Thyroid gland (tissue), 4 donors: Measurements from ENCODE around the gene TNS4.

Experiments used
- POLR2A ChIP-seq, 2 donors: fragments of 450-650 bp; IDR thresholded peaks; one replicate each; pipeline ENCODE4 v1.6.1; 2017; ENCODE audit warnings: antibody characterized with exemption in 2 of 2, mild to moderate bottlenecking in 2 of 2, moderate library complexity in 1 of 2
- TF ChIP-seq, protein P1 (sequence below), 6 experiments: fragments of 200-600 bp in 3 of 6; fragments of 450-650 bp in 3 of 6; sonication (generic) in 3 of 6; IDR thresholded peaks; one replicate each; pipeline ENCODE4 v1.5.1; 2016 to 2019; ENCODE audit warnings: antibody characterized with exemption in 6 of 6, mild to moderate bottlenecking in 2 of 6, inconsistent platforms in 1 of 6, moderate library complexity in 1 of 6

DNA sequence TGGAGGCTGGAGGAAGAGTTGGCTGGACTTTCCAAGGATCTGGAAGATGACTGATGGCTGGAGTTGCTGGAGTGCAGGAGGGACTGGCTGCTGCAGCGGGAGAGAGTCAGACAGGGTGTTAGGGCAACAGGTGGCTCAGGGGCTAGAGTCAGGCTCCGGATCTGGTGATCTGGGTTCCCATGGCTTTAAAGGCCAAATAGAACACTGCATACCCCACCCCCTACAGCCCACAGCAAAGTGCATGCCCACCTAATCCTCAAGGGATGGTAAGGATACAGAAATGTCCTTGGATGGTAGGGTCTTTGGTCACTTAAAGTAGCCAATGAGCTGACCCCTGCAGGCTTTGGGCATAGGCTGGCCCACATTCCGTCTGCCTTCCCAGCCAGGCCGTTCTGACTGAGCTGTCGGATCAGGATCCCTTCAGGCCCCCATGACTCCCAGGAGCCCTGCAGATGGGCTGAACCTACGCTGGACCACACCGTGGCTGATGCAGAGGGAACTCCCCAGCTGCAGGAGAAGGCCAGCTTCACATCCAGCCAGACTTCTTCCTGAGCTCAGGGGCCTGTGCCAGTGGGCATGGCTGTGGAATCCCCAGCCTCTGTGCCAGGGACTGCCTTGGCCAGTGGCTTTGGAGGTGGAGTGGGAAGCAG, 13.9 kb downstream of the TNS4 start:
- TF ChIP-seq, protein P1, sequence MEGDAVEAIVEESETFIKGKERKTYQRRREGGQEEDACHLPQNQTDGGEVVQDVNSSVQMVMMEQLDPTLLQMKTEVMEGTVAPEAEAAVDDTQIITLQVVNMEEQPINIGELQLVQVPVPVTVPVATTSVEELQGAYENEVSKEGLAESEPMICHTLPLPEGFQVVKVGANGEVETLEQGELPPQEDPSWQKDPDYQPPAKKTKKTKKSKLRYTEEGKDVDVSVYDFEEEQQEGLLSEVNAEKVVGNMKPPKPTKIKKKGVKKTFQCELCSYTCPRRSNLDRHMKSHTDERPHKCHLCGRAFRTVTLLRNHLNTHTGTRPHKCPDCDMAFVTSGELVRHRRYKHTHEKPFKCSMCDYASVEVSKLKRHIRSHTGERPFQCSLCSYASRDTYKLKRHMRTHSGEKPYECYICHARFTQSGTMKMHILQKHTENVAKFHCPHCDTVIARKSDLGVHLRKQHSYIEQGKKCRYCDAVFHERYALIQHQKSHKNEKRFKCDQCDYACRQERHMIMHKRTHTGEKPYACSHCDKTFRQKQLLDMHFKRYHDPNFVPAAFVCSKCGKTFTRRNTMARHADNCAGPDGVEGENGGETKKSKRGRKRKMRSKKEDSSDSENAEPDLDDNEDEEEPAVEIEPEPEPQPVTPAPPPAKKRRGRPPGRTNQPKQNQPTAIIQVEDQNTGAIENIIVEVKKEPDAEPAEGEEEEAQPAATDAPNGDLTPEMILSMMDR (IDR thresholded peaks at IDR 0.05): no peak
- TF ChIP-seq POLR2A (IDR thresholded peaks at IDR 0.05): no peak
